Spleen (tissue), 7 donors: ENCODE data around the gene USP36.

Experiments
- CTCF ChIP-seq, 11 experiments: fragments of 200-600 bp in 7 of 11; fragments of 450-650 bp in 4 of 11; sonication (generic) in 4 of 11; IDR thresholded peaks in 8 of 11; conservative IDR thresholded peaks in 3 of 11; 1 replicate in 7 of 11; 2 replicates in 4 of 11; pipeline versions ENCODE4 v1.4.0 to v1.8.0; 2016 to 2021; ENCODE audit warnings: antibody characterized with exemption in 11 of 11, inconsistent platforms in 4 of 11, mild to moderate bottlenecking in 1 of 11
- POLR2A ChIP-seq, 3 donors: fragments of 450-650 bp; IDR thresholded peaks; one replicate each; pipeline ENCODE4 v1.5.1; 2017; ENCODE audit warnings: antibody characterized with exemption in 3 of 3, mild to moderate bottlenecking in 1 of 3
- POLR2AphosphoS5 ChIP-seq, 3 donors: sonication (generic); formaldehyde crosslinking; IDR thresholded peaks; one replicate each; pipeline ENCODE4 v1.5.1; 2017; ENCODE audit warnings: antibody characterized with exemption in 3 of 3
- donor health status: DM: no; HTN: no; CAD: no; lungs with moderate emphysema.
- donor health status: DM: no; HTN: no; CAD: no.
- donor health status: DM: no; HTN: no; CAD: no.

- TF ChIP-seq POLR2A (IDR thresholded peaks at IDR 0.05) (no peak), CTCF (IDR thresholded peaks at IDR 0.05 in 8 of 11, conservative IDR thresholded peaks at IDR 0.05 in 3 of 11) (no peak), POLR2AphosphoS5 (IDR thresholded peaks at IDR 0.05) (no peak)
Measured at GRCh38 chr17:78802008-78802407, 38.6 kb downstream of the USP36 start.
